ENCODE data around the gene SLC6A11.
A peak's percentile ranks its signal among the peaks of the same experiment; 100 is the strongest.

Gene SLC6A11

GRCh38 chr3:10933805-10934481, 117.9 kb downstream of the SLC6A11 start:
- DNase-seq = no peak

DNA sequence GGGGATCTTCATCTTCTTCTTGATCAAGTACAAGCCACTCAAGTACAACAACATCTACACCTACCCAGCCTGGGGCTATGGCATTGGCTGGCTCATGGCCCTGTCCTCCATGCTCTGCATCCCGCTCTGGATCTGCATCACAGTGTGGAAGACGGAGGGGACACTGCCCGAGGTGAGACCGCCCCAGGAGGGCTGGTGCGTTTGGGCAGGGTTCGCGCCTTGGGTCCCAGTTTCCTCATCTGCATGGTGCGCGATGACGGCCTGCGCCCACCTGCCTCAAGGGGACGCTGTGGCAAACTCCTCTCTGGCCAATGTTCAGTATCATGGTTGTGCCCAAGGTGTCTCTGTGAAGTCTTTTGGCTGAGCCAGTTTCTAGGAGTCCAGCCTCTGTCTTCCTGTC, 119.0 kb downstream of the SLC6A11 start:
- no peak for DNase-seq

- no peak for DNase-seq
These were observed 120.0 kb downstream of the SLC6A11 start for GRCh38 chr3:10935846-10936631.

DNA sequence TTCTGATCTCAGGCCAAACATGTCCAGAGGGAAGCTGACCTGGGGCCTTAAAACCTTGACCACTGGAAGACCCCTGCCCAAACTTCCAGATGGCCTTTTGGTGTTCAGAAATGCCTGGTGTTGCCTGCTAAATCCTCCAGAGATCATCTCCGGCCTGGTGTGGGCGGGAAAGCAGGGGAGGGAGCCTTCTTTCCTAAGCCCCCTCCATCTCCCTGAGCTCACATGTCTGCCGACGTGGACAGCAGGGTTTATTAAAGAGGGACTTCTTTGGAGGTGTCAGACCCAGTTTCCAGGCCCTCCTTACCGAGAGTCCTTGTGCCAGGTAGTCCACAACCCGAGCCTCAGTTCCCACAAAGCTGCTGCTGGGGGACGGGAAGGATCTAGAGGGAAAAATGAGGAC, 120.7 kb downstream of the SLC6A11 start:
- no peak for DNase-seq

- DNase-seq = no peak
These were observed 121.3 kb downstream of the SLC6A11 start for GRCh38 chr3:10937141-10937825.

DNA sequence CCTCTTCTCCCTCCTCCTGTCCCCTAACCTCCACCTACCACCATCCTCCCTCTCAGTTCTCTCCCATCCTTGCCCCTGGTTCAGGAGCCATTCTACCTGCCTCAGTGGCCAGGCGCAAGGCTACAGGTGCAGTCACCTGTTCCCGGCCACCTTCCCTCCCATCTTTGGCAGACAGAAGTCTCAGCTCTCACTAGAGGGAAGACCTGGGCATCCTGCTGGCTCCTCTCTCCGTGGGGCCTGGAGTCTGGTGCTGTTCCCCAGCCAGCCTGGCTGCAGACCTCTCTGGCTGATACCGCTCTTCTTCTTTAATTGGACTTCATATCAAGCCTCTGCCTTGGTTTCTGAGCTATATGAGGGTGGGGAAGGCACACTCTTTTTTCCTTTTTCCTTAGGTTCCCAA, 123.5 kb downstream of the SLC6A11 start:
- no peak for DNase-seq

GRCh38 chr3:10940106-10940505, 124.1 kb downstream of the SLC6A11 start:
- no peak for DNase-seq

GRCh38 chr3:10941972-10942371, 125.9 kb downstream of the SLC6A11 start:
- DNase-seq = no peak

GRCh38 chr3:10942690-10943205, 126.7 kb downstream of the SLC6A11 start:
- DNase-seq = no peak

GRCh38 chr3:10944866-10945265, 128.8 kb downstream of the SLC6A11 start:
- DNase-seq = no peak

- DNase-seq = peak; percentile 19
These were observed 129.8 kb downstream of the SLC6A11 start for GRCh38 chr3:10945683-10946287.

GRCh38 chr3:10946526-10946925, 130.5 kb downstream of the SLC6A11 start:
- no peak for DNase-seq

DNA sequence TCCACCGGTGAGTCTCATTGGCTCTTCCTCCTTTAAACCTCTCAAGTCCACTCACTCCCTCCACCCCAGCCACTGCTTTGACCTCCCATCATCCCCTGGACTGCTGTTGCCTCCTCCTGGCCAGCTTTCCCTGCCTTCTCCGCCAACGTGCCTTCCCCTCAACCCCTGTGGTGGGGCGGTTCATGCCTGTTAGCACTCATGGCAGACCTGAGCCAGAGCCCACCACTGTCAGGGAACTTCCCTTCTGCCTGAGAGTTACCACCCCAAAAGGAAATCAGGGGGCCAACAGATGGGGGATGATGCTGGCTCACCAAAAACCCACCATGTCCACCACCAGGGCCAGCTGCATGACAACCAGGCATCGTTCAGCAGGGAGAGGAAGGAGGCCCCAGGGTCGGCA, 132.3 kb downstream of the SLC6A11 start:
- DNase-seq = no peak

- DNase-seq = no peak
These were observed 133.2 kb downstream of the SLC6A11 start for GRCh38 chr3:10949197-10949596.

DNA sequence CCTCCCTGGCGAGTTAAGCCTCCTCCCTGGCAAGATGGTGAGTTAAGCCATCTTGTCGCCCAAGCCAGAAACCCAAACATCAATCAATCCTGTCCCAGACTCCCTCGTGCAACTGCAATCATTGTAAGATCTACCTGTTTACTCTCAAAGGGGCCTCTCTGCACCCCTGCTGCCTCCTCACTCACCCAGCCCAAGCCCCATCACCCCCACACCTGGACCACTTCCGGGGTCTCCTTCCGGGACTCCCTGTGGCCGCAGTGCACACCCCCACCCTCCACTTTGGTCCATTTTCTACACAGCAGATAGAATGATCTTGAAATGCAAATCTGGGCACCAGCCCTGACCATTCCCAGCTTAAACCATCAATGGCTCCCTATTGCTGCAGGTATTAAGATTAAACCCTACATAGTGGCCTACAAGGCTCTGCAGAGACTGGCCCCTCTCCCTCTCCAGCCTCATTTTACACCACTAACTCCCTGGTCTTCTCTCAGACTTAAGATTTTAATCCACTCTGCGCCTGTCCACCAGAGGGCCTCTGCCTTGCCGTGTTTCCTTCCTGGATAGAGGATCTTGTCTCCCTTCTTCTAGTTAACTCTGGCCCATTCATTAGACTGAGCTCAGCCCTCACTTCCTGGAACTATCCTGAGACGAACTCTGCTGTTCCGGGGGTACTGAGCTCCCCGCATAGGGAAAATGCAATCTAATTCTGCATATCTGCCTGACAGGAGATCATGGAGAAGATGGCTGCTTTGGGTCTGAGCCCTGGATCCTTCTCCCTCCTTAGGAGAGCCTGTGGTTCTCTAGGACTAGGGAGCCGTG, 134.7 kb downstream of the SLC6A11 start:
- no peak for DNase-seq

- no peak for DNase-seq
These were observed 135.4 kb downstream of the SLC6A11 start for GRCh38 chr3:10951295-10951926.

DNA sequence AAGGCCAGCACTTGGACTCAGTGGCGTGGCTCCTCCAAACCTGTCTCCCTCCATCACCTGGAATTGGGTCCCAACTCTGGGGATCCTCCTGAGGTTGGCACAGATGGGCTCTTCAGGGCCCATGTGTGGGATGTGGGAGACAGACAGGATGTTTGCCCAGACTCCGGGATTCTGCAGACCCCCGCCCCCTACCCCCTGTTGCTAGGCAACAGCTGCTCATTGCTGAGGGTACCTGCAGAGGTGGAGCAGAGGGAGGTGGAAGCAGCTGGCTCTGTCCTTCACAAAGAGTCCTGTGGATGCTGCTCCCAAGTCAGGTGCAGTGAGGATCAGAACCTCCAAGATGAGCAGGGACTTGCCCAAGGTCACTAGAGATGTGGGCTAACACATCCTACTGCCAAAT, 136.5 kb downstream of the SLC6A11 start:
- no peak for DNase-seq

DNA sequence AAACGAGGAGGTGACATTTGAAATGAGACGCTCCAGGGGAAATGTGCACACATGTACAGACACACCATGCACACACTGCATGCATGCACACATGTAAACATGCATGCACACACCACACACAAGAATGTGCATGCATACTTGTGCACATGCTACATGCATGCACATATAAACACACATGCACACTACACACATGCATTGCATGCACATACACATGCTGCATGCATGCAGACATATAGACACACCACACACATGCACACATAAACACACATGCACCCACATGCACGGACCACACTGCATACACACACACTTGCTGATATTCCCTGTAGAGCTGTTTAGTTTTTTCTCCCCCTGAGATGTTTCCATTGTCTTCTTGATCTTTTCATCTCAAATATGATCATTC, 138.7 kb downstream of the SLC6A11 start:
- no peak for DNase-seq

DNA sequence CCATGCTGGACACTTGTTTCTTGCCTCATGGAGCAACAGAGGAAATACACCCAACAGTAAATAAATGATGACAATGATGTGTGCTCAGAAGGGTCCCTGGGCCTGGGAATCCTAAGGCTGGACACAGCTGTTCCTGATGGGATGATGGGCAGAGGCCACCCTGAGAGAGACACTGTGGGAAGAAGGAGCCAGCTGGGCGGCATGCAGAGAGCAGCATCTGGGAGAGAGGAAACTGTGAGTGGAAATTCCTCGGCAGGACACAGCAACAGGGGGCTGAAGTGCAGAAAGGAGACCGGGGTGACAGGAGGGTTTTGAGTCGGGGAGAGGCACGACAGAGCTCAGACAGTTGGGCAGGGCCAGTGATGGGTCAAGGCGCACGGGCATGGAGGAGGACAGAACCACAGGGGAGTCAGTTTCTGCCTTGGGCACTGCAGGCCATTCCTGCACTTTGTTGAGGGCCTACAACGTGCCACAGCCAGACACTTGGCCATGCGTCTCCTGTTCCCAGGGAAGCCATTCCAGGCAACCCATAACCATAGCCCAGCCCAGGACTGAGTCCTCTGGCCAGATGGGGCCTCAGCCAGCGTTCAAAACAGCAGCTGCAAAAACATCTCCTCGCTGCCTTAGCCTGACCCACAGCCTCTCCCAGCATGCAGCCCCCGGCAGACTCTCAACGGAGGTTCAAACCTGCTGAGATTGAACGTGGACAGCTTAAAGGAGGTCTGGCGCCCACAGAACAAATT, 139.9 kb downstream of the SLC6A11 start:
- DNase-seq = no peak

GRCh38 chr3:10956531-10956930, 140.5 kb downstream of the SLC6A11 start:
- DNase-seq = no peak

DNA sequence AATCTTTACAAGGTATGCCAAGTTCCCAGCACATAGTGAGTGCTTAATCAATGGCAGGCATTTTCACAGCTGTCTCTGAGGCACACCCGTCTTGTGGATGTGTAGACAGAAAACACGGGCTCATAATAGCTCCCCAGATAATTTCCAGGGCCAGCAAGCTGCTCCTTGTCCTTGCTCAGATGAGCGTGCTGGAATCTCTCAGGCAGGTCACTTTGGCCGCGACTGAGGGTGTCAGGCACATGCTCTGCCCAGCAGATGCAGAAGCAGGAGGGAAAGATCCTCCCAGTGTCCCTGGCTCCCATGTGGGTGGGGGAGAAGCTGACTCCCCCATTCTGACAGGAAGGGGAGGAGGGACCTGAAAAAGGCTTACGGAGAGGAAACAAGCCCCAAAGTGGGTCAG, 141.0 kb downstream of the SLC6A11 start:
- DNase-seq = no peak
